Esophagus muscularis mucosa (tissue), 4 donors: ENCODE data around the gene HSPG2. TPM values are rescaled to one million over a fixed set of nuclear protein-coding genes. Genes with fewer than 3 reads are reported as not detected.

ENCODE experiments used
- DNase-seq: peaks from one replicate; pipeline ENCODE4 v3.0.0-alpha.2; 2017; ENCODE audit errors: extremely low spot score
- H3K27ac ChIP-seq, 4 donors: fragments of 200-600 bp; sonication (generic); replicated peaks in 1 of 4; 1 replicate in 3 of 4; 2 replicates in 1 of 4; pipeline ENCODE4 v1.5.1; 2016 to 2019; ENCODE audit warnings: mild to moderate bottlenecking in 1 of 4
- H3K27me3 ChIP-seq, 4 donors: fragments of 200-600 bp; sonication (generic); one replicate each; pipeline versions ENCODE4 v1.5.1 to v1.6.0; 2016 to 2019
- H3K36me3 ChIP-seq, 4 donors: fragments of 200-600 bp; sonication (generic); one replicate each; pipeline ENCODE4 v1.5.1; 2016 to 2019
- H3K4me1 ChIP-seq, 4 donors: fragments of 200-600 bp; sonication (generic); one replicate each; pipeline ENCODE4 v1.5.1; 2016 to 2019
- H3K4me3 ChIP-seq, 4 donors: fragments of 200-600 bp; sonication (generic); 1 replicate in 2 of 4; 2 replicates in 2 of 4; pipeline ENCODE4 v1.5.1; 2016 to 2019; ENCODE audit warnings: mild to moderate bottlenecking in 4 of 4, moderate library complexity in 1 of 4
- H3K9me3 ChIP-seq, 4 donors: fragments of 200-600 bp; sonication (generic); 1 replicate in 3 of 4; 2 replicates in 1 of 4; pipeline ENCODE4 v1.5.1; 2016 to 2019
- CTCF ChIP-seq, 3 experiments: fragments of 200-600 bp in 2 of 3; fragments of 450-650 bp in 1 of 3; sonication (generic) in 2 of 3; IDR thresholded peaks; one replicate each; pipeline ENCODE4 v1.5.1; 2017 to 2019; ENCODE audit warnings: antibody characterized with exemption in 3 of 3, mild to moderate bottlenecking in 2 of 3, moderate library complexity in 1 of 3
- EP300 ChIP-seq: sonication (generic); formaldehyde crosslinking; IDR thresholded peaks from one replicate; pipeline ENCODE4 v1.6.1; 2017; ENCODE audit warnings: antibody characterized with exemption
- POLR2A ChIP-seq: fragments of 450-650 bp; IDR thresholded peaks from one replicate; pipeline ENCODE4 v1.6.1; 2017; ENCODE audit warnings: antibody characterized with exemption, moderate library complexity, mild to moderate bottlenecking, low read depth
- POLR2AphosphoS5 ChIP-seq, 2 donors: sonication (generic); formaldehyde crosslinking; IDR thresholded peaks; one replicate each; pipeline ENCODE4 v1.6.1; 2017; ENCODE audit warnings: antibody characterized with exemption in 2 of 2
- WGBS: methylation state at CpG from one replicate; pipeline ENCODE4 v1.1.5; 2018; 5-methylcytosine and 5-hydroxymethylcytosine counted together
- intact Hi-C: fragments of 100-400 bp; cut with DNase I; formaldehyde crosslinking; loops from one replicate; pipeline ENCODE4 v1.15.1; 2023
- total RNA-seq, 4 donors: library from RNA; depleted of rRNA; stranded (reverse); fragments of >200 nt; gene quantifications; one replicate each; pipeline versions ENCODE4 v1.1.0 to v1.2.1, GENCODE V29; 2016

The HSPG2 gene
- total RNA-seq, 4 donors from 2014 or later, result 414 to 1,199 (median 595) TPM

GRCh38 chr1:21865943-21866706 lies 71.0 kb downstream of the HSPG2 start:
- Histone ChIP-seq H3K9me3 (no peaks in the 10 kb centered on the region), H3K4me1 (peaks cover 21 to 47% (median 39%) of the 10 kb centered on the region in 4 donors), H3K36me3 (peaks cover 51 to 98% (median 88%) of the 10 kb centered on the region in 4 donors), H3K27ac (peak overlapping the region; percentile 45 to 87 (median 75)), H3K4me3 (no peak overlapping the region), H3K27me3 (no peaks in the 10 kb centered on the region)
- WGBS, result 45% methylated on average over 6 of the region's 11 CpGs
- TF ChIP-seq POLR2A (no peak), POLR2AphosphoS5 (IDR thresholded peaks at IDR 0.05) (no peak), CTCF (IDR thresholded peaks at IDR 0.05) (no peak), EP300 (no peak)
- intact Hi-C loops, result no loop called here
- no peak for DNase-seq

- Histone ChIP-seq H3K9me3 (no peaks in the 10 kb centered on the region), H3K27me3 (no peaks in the 10 kb centered on the region), H3K4me1 (peaks cover 17 to 41% (median 33%) of the 10 kb centered on the region in 4 donors), H3K36me3 (peaks cover 51 to 98% (median 88%) of the 10 kb centered on the region in 4 donors), H3K27ac (peak overlapping the region; percentile 41 to 87 (median 75)), H3K4me3 (no peak overlapping the region)
- DNase-seq, result no peak
- intact Hi-C loops, result no loop called here
- 86% methylated on average over 6 of the region's 7 CpGs for WGBS
- TF ChIP-seq POLR2A, result no peak
- TF ChIP-seq CTCF (IDR thresholded peaks at IDR 0.05), result no peak
- no peak for TF ChIP-seq EP300
- no peak for TF ChIP-seq POLR2AphosphoS5 (IDR thresholded peaks at IDR 0.05)
Observed at GRCh38 chr1:21865609-21865942, 71.5 kb downstream of the HSPG2 start.

- no peak for DNase-seq
- intact Hi-C loops, result no loop called here
- 84% methylated on average over 23 of the region's 27 CpGs for WGBS
- Histone ChIP-seq H3K4me3 (no peak overlapping the region), H3K36me3 (peaks cover 58 to 98% (median 91%) of the 10 kb centered on the region in 4 donors), H3K4me1 (peaks cover 9 to 33% (median 25%) of the 10 kb centered on the region in 4 donors), H3K9me3 (no peaks in the 10 kb centered on the region), H3K27ac (peak overlapping the region; percentile 41 to 87 (median 75)), H3K27me3 (no peaks in the 10 kb centered on the region)
- TF ChIP-seq EP300, result no peak
- no peak for TF ChIP-seq POLR2AphosphoS5 (IDR thresholded peaks at IDR 0.05)
- TF ChIP-seq CTCF (IDR thresholded peaks at IDR 0.05), result no peak
- no peak for TF ChIP-seq POLR2A
Observed at GRCh38 chr1:21864730-21865129, 72.4 kb downstream of the HSPG2 start.

- 87% methylated on average over 12 of the region's 12 CpGs for WGBS
- peaks cover 65 to 98% (median 91%) of the 10 kb centered on the region in 4 donors for H3K36me3 ChIP-seq
- DNase-seq, result no peak
- H3K27ac ChIP-seq, result peak overlapping the region; percentile 41 to 87 (median 74)
- H3K4me3 ChIP-seq, result no peak overlapping the region
- H3K27me3 ChIP-seq, result no peaks in the 10 kb centered on the region
- no peaks in the 10 kb centered on the region for H3K9me3 ChIP-seq
- peaks cover 4 to 26% (median 18%) of the 10 kb centered on the region in 4 donors for H3K4me1 ChIP-seq
- TF ChIP-seq POLR2A, result no peak
- TF ChIP-seq CTCF (IDR thresholded peaks at IDR 0.05), result no peak
- peak in 1 of 2 donors; percentile 11 for TF ChIP-seq POLR2AphosphoS5 (IDR thresholded peaks at IDR 0.05)
- no peak for TF ChIP-seq EP300
- intact Hi-C loops, result no loop called here
Observed at GRCh38 chr1:21863981-21864380, 73.1 kb downstream of the HSPG2 start.
